LNCaP clone FGC (cell line): ENCODE data around the gene CRTAC1.

Experiments used
- DNase-seq: peaks from one replicate; pipeline ENCODE4 v3.0.0-alpha.2; 2011; ENCODE audit warnings: low read depth
- H3K4me3 ChIP-seq: 2 replicates; pipeline ENCODE4 v1.5.1; 2011; ENCODE audit warnings: mild to moderate bottlenecking, low read depth, low read length, control low read depth
- CTCF ChIP-seq: IDR thresholded peaks from 2 replicates; pipeline ENCODE4 v1.5.1; 2012; ENCODE audit warnings: mild to moderate bottlenecking; ENCODE audit not compliant: control insufficient read depth, insufficient read depth; ENCODE audit errors: extremely low read depth

Gene CRTAC1

DNA sequence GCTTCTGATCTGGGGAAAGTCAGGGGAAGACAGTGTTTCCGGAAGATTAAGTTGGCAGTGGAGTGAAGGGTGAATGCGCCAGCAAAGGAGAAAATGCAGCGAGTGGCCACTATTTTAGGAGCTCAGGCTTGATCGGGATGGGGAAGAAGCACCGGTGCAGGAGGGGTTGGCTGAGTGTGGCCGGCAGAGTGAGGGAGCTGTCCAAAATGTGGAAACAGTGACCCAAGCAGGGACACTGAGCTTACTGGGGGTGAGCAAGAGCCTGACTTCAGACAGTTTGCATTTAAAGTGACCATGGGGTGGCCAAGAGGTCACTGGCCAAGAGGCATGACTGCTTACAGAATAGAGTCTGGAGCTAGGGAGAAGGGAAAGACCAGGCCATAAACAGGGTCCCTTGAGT lies 101.5 kb downstream of the CRTAC1 start:
- no peak overlapping the region for H3K4me3 ChIP-seq
- TF ChIP-seq CTCF: no peak
- DNase-seq: no peak

- no peak overlapping the region for H3K4me3 ChIP-seq
- no peak for DNase-seq
- TF ChIP-seq CTCF: no peak
Measured at GRCh38 chr10:97927622-97928021, 102.8 kb downstream of the CRTAC1 start.

- no peak for TF ChIP-seq CTCF
- H3K4me3 ChIP-seq: no peak overlapping the region
Measured at GRCh38 chr10:97926055-97926454, 104.4 kb downstream of the CRTAC1 start.

GRCh38 chr10:97925308-97925938 lies 105.0 kb downstream of the CRTAC1 start:
- no peak for DNase-seq
- no peak for TF ChIP-seq CTCF
- H3K4me3 ChIP-seq: no peak overlapping the region

More at GRCh38 chr10:97926055-97926454, 104.4 kb downstream of the CRTAC1 start:
- DNase-seq: no peak

GRCh38 chr10:97924678-97925077 lies 105.7 kb downstream of the CRTAC1 start:
- DNase-seq: no peak
- no peak for TF ChIP-seq CTCF
- H3K4me3 ChIP-seq: no peak overlapping the region

DNA sequence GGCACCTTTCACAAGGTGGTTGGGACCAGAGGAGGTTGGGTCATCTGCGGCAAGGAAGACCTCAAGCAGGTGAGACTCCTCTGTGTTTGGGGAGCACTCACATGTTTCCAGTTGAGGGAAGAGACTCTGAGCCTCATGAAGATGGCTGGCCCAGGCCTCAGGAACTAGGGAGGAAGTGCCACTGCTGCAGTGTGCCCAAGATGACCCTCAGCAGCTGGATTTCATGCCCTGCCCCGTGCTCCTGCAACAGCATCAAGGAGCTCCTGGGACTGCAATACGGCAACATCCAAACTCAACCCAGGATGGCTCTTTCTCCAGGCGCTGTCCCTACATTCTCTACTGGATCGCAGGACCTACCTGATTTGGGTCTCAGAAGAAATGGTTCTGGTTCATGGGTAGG lies 106.9 kb downstream of the CRTAC1 start:
- no peak for TF ChIP-seq CTCF
- no peak overlapping the region for H3K4me3 ChIP-seq
- no peak for DNase-seq

- no peak for DNase-seq
- no peak for TF ChIP-seq CTCF
- H3K4me3 ChIP-seq: no peak overlapping the region
Measured at GRCh38 chr10:97923057-97923456, 107.4 kb downstream of the CRTAC1 start.
